ENCODE results near the gene OR8S1. TPM values are rescaled to one million over a fixed set of nuclear protein-coding genes. Genes with fewer than 3 reads are reported as not detected.
"Not testable (repeated sequence)": the region's sequence is repeated elsewhere in the genome, so short reads cannot be mapped to it uniquely, and the experiment has no call there.

OR8S1 gene
- total and polyA plus RNA-seq, 10 donors: not detected

- peak overlapping the region in 1 of 8 donors; percentile 11 for H3K4me3 ChIP-seq
- intact Hi-C loops (cut with DNase I; ENCODE audit: low total_unique reads); H3K4me1 ChIP-seq; H3K9me3 ChIP-seq; H3K27ac ChIP-seq; H3K36me3 ChIP-seq: not testable (repeated sequence)
- WGBS, 5 donors: 74 to 85% (median 80%) methylated on average over 8 to 11 of the region's 11 CpGs
- peak; percentile 75 for DNase-seq
- H3K27me3 ChIP-seq (replicated peaks in 1 of 7): peaks cover 0 to 10% (median 0%) of the 10 kb centered on the region in 7 donors
Measured at GRCh38 chr12:48553666-48554343, 28.4 kb downstream of the OR8S1 start.

- Histone ChIP-seq H3K36me3 (no peaks in the 10 kb centered on the region), H3K4me1 (peaks cover 0 to 4% (median 0%) of the 10 kb centered on the region in 6 donors), H3K27ac (peak overlapping the region in 2 of 8 donors; percentile 25 to 50), H3K4me3 (no peak overlapping the region), H3K27me3 (replicated peaks in 1 of 7) (peaks cover 0 to 19% (median 0%) of the 10 kb centered on the region in 7 donors), H3K9me3 (peaks cover 0 to under 1% (median 0%) of the 10 kb centered on the region in 8 donors)
- DNase-seq: no peak
- no peak for TF ChIP-seq POLR2AphosphoS5 (IDR thresholded peaks at IDR 0.05)
- TF ChIP-seq CTCF (IDR thresholded peaks at IDR 0.05 in 8 of 11, conservative IDR thresholded peaks at IDR 0.05 in 3 of 11): no peak
- TF ChIP-seq POLR2A (IDR thresholded peaks at IDR 0.05): no peak
- 72 to 84% (median 74%) methylated on average over 6 of the region's 6 CpGs for WGBS, 5 donors
- intact Hi-C loops (cut with DNase I; ENCODE audit: low total_unique reads): no loop called here
Measured at GRCh38 chr12:48556631-48557030, 31.2 kb downstream of the OR8S1 start.

- Histone ChIP-seq H3K9me3 (no peaks in the 10 kb centered on the region), H3K36me3 (no peaks in the 10 kb centered on the region), H3K27ac (no peak overlapping the region), H3K27me3 (replicated peaks in 1 of 7) (peaks cover 0 to 25% (median 0%) of the 10 kb centered on the region in 7 donors), H3K4me1 (peaks cover 0 to 4% (median 0%) of the 10 kb centered on the region in 6 donors), H3K4me3 (no peak overlapping the region)
- no peak for DNase-seq
- intact Hi-C loops (cut with DNase I; ENCODE audit: low total_unique reads): no loop called here
- 70 to 92% (median 86%) methylated on average over 4 of the region's 4 CpGs for WGBS, 5 donors
- TF ChIP-seq CTCF (IDR thresholded peaks at IDR 0.05 in 8 of 11, conservative IDR thresholded peaks at IDR 0.05 in 3 of 11) (no peak), POLR2AphosphoS5 (IDR thresholded peaks at IDR 0.05) (no peak), POLR2A (IDR thresholded peaks at IDR 0.05) (no peak)
Measured at GRCh38 chr12:48557919-48558318, 32.5 kb downstream of the OR8S1 start.

GRCh38 chr12:48567731-48568130 lies 42.3 kb downstream of the OR8S1 start:
- H3K4me3 ChIP-seq: no peak overlapping the region
- no peaks in the 10 kb centered on the region for H3K4me1 ChIP-seq
- peaks cover 0 to 30% (median 0%) of the 10 kb centered on the region in 7 donors for H3K27me3 ChIP-seq (replicated peaks in 1 of 7)
- intact Hi-C loops (cut with DNase I; ENCODE audit: low total_unique reads): no loop called here
- H3K36me3 ChIP-seq: no peaks in the 10 kb centered on the region
- no peak for DNase-seq
- H3K9me3 ChIP-seq: no peaks in the 10 kb centered on the region
- 91 to 96% (median 93%) methylated on average over 4 of the region's 4 CpGs for WGBS, 5 donors
- no peak overlapping the region for H3K27ac ChIP-seq
- TF ChIP-seq POLR2A (IDR thresholded peaks at IDR 0.05) (no peak), POLR2AphosphoS5 (IDR thresholded peaks at IDR 0.05) (no peak), CTCF (IDR thresholded peaks at IDR 0.05 in 8 of 11, conservative IDR thresholded peaks at IDR 0.05 in 3 of 11) (no peak)
